Left renal pelvis (tissue), 4 donors: ENCODE data around the gene BEX3. TPM values are rescaled to one million over a fixed set of nuclear protein-coding genes. Genes with fewer than 3 reads are reported as not detected.

ENCODE experiments used
- DNase-seq, 4 donors: peaks; one replicate each; pipeline ENCODE4 v3.0.0-alpha.2; 2013; ENCODE audit warnings: low read depth in 4 of 4, low spot score in 3 of 4
- polyA plus RNA-seq, 4 donors: library from polyadenylated mRNA; unstranded; fragments of 120-200 nt; gene quantifications; one replicate each; pipeline ENCODE4 v1.2.1, GENCODE V29; 2013; ENCODE audit not compliant: insufficient read length in 4 of 4

The BEX3 gene
- polyA plus RNA-seq, 4 donors, result 474 to 563 (median 505) TPM

DNA sequence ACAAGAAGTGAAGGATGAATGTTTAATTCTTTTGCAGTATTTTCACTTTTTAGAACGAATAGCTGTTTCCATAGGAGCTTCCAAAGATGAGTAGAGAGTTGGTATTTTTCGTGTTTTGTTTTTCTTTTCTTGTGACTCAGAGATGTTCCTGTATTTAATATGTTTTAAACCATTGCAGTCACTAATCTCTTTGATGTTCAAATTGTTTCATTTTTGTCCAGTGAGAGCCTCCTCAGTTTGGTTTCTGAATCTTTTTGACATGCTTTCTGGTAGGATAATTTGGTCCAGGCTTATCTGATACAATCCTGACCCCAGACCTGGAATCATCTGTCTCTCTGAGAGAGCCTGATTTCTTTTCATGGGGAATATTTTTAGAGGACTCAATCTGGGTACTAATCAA lies 41.6 kb downstream of the BEX3 start:
- no peak for DNase-seq

DNA sequence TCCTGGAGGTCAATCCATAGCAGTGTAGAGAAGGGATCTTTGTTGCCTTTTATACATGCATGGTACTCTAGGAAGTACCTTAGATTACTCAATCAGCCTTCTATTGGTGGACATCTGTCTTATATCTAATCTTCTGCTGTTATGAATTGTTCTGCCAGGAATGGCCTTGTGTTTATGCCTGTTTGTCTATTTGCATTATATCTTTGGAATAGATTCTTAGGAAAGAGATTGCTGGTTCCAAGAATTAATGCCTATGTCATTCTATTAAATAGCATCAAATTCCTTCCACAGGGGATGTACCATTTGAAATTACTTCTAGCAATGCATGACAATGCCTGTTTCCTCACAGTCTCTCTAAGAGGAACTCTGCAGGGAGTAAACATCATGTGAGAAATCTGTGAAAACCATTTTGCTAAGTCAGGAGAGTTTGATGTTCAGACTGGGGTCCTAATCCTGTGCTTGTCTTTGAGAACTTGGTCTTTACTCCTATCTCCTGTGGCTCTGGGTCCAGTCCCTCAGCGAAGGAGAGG lies 42.5 kb downstream of the BEX3 start:
- DNase-seq, result no peak

GRCh38 chrX:103423955-103424638 lies 47.8 kb downstream of the BEX3 start:
- no peak for DNase-seq

Other genes with a start within 250 kb of the BEX3 start
- 100 to 1,000 TPM; 135 to 185 (median 159) TPM for gene BEX4, start 161.4 kb upstream of the BEX3 start, polyA plus RNA-seq
- 100 to 1,000 TPM; 127 to 191 (median 158) TPM for gene TCEAL8, start 121.4 kb upstream of the BEX3 start, polyA plus RNA-seq
- gene TCEAL5, start 99.8 kb upstream of the BEX3 start, polyA plus RNA-seq, result 10 to 100 TPM; 12.0 to 21.7 (median 16.5) TPM
- 10 to 100 TPM; 30.4 to 80.9 (median 73.8) TPM for gene BEX2, start 65.5 kb upstream of the BEX3 start, polyA plus RNA-seq
- gene TCEAL7, start 46.3 kb upstream of the BEX3 start, polyA plus RNA-seq, result 10 to 100 TPM; 32.7 to 94.9 (median 48.4) TPM
- 100 to 1,000 TPM; 182 to 293 (median 251) TPM for gene TCEAL9, start 20.0 kb upstream of the BEX3 start, polyA plus RNA-seq
- 1 to 10 TPM; 2.1 to 4.1 (median 2.6) TPM for gene RAB40A, start 143.0 kb downstream of the BEX3 start, polyA plus RNA-seq
- gene TCEAL4, start 209.0 kb downstream of the BEX3 start, polyA plus RNA-seq, result 100 to 1,000 TPM; 147 to 193 (median 160) TPM
- 10 to 100 TPM; 28.9 to 36.3 (median 32.0) TPM for gene TCEAL3, start 231.4 kb downstream of the BEX3 start, polyA plus RNA-seq